ENCODE measurements around the gene ANKEF1. TPM values are rescaled to one million over a fixed set of nuclear protein-coding genes. Genes with fewer than 3 reads are reported as not detected.
A peak's percentile ranks its signal among the peaks of the same experiment; 100 is the strongest.

ANKEF1 gene
- total RNA-seq, 4 donors from 2014 or later: 0.87 to 2.4 (median 1.7) TPM

DNA sequence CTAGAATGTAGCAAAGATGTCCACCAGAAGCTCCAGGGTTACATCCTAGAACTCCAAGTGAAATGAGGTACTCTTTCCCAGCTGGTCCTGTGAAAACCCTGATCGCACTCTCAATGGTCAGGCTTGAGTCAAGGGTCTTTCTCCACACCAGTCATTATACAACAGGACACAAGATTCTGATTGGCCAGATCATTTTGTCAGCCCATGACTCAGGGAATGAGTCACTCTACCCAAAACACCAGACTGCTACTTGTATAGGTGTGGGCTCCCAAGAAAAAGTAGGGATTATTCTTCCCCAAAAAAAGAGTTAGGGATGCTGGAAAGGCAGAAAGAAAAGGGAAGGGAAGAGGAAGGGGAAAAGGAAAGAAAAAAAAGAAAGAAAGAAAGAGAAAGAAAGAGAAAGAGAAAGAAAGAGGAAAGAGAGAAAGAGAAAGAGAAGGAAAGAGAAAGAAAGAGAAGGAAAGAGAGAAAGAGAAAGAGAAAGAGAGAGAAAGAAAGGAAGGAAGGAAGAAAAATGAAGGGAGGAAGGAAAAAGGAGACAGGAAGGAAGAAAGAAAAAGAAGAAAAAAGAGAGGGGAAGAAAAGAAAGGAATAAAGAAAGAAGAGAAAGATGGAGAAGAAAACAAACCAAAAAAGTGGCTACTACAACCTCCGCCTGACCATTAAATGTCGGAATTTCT is 30.5 kb downstream of the ANKEF1 start:
- TF ChIP-seq POLR2A (IDR thresholded peaks at IDR 0.05): no peak
- TF ChIP-seq EP300 (IDR thresholded peaks at IDR 0.05): no peak
- TF ChIP-seq, protein P1, sequence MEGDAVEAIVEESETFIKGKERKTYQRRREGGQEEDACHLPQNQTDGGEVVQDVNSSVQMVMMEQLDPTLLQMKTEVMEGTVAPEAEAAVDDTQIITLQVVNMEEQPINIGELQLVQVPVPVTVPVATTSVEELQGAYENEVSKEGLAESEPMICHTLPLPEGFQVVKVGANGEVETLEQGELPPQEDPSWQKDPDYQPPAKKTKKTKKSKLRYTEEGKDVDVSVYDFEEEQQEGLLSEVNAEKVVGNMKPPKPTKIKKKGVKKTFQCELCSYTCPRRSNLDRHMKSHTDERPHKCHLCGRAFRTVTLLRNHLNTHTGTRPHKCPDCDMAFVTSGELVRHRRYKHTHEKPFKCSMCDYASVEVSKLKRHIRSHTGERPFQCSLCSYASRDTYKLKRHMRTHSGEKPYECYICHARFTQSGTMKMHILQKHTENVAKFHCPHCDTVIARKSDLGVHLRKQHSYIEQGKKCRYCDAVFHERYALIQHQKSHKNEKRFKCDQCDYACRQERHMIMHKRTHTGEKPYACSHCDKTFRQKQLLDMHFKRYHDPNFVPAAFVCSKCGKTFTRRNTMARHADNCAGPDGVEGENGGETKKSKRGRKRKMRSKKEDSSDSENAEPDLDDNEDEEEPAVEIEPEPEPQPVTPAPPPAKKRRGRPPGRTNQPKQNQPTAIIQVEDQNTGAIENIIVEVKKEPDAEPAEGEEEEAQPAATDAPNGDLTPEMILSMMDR (IDR thresholded peaks at IDR 0.05): no peak
- Histone ChIP-seq H3K27ac (no peak overlapping the region), H3K9me3 (no peaks in the 10 kb centered on the region), H3K36me3 (no peaks in the 10 kb centered on the region), H3K27me3 (peaks cover 0 to 7% of the 10 kb centered on the region in 2 donors), H3K4me1 (no peaks in the 10 kb centered on the region), H3K4me3 (no peak overlapping the region)
- 90 to 91% methylated on average over 3 of the region's 3 CpGs for WGBS, 2 donors
- no peak for DNase-seq (ENCODE audit: low spot score in 2 of 2)

DNA sequence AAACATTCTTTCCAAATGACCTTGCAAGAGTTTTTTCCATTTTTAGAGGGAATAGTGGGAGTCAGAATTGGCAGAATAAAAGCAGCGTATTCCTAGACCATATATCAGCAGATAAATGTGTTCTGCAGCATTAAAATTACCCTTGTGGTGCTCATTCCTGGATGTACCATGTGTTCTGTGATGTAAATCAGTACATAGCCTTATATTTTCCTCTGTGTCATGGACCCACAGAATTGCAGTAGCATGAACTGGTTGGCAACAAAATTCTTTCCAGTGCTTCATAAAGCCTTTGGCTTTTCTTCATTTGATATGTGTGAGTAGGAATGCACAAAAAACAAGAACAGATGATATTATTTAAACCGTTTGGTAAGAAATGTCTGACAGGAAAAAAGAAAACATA is 32.5 kb downstream of the ANKEF1 start:
- TF ChIP-seq EP300 (IDR thresholded peaks at IDR 0.05) (no peak), POLR2A (IDR thresholded peaks at IDR 0.05) (no peak)
- TF ChIP-seq, protein P1 (IDR thresholded peaks at IDR 0.05): no peak
- no peaks in the 10 kb centered on the region for H3K36me3 ChIP-seq
- no peak for DNase-seq (ENCODE audit: low spot score in 2 of 2)
- no peaks in the 10 kb centered on the region for H3K4me1 ChIP-seq
- peaks cover 0 to 7% of the 10 kb centered on the region in 2 donors for H3K27me3 ChIP-seq
- 51 to 56% methylated on average over 2 of the region's 2 CpGs for WGBS, 2 donors
- H3K9me3 ChIP-seq: no peaks in the 10 kb centered on the region
- no peak overlapping the region for H3K27ac ChIP-seq
- H3K4me3 ChIP-seq: no peak overlapping the region

DNA sequence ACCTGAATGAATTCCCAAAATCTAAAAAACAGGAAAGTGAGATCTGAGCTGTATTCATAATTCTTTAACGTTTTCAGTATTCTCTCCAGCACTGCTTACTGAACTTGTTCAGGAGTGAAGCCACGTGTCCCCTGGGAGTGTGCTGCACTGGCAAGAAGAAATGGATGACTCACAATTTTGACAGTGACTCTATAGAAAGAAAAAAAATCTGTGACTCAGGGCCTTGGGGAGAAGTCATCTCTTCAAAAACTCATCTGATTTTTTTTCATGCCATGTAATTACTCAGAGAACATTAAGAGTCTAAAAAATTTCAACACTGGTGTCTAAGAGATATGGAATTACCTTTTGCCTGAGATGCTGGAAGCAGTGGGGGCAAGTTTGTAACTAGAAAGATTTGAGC is 39.7 kb downstream of the ANKEF1 start:
- no peaks in the 10 kb centered on the region for H3K36me3 ChIP-seq
- whole genome bisulfite sequencing, 2 donors: 36 to 40% methylated on average over 2 of the region's 2 CpGs
- H3K27me3 ChIP-seq: no peaks in the 10 kb centered on the region
- H3K9me3 ChIP-seq: no peaks in the 10 kb centered on the region
- H3K4me3 ChIP-seq: no peak overlapping the region
- H3K4me1 ChIP-seq: peaks cover 0 to 7% (median 0%) of the 10 kb centered on the region in 4 donors
- TF ChIP-seq POLR2A (IDR thresholded peaks at IDR 0.05) (no peak), EP300 (IDR thresholded peaks at IDR 0.05) (peak in 1 of 2 donors; percentile 18)
- no peak overlapping the region for H3K27ac ChIP-seq
- peak; percentile 18 to 23 for DNase-seq (ENCODE audit: low spot score in 2 of 2)

DNA sequence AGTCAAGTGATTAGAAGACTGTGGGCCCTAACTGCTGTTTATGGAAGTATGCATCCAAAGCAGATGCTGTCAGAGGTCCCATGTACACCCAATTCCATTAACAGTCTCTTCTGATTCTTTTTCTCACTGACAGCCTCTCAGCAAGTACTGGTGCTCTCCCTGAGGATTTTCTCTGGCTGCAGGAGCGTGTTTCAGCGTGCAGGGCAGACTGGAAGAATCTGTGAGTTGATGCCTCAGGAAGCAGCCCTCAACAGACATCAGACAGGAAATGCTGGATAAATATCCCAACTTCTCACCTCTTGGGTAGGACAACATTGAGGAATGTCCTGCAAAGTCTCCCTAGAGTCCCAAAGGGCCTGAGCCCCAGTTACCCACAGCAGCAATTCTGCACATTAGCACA is 40.8 kb downstream of the ANKEF1 start:
- Histone ChIP-seq H3K27me3 (no peaks in the 10 kb centered on the region), H3K9me3 (no peaks in the 10 kb centered on the region), H3K4me3 (no peak overlapping the region), H3K4me1 (peaks cover 0 to 7% (median 0%) of the 10 kb centered on the region in 4 donors), H3K36me3 (no peaks in the 10 kb centered on the region), H3K27ac (peak overlapping the region in 1 of 4 donors; percentile 38)
- no peak for DNase-seq (ENCODE audit: low spot score in 2 of 2)
- TF ChIP-seq, protein P1 (IDR thresholded peaks at IDR 0.05): no peak
- no peak for TF ChIP-seq EP300 (IDR thresholded peaks at IDR 0.05)
- no peak for TF ChIP-seq POLR2A (IDR thresholded peaks at IDR 0.05)
- 38 to 54% methylated on average over 2 of the region's 2 CpGs for WGBS, 2 donors

DNA sequence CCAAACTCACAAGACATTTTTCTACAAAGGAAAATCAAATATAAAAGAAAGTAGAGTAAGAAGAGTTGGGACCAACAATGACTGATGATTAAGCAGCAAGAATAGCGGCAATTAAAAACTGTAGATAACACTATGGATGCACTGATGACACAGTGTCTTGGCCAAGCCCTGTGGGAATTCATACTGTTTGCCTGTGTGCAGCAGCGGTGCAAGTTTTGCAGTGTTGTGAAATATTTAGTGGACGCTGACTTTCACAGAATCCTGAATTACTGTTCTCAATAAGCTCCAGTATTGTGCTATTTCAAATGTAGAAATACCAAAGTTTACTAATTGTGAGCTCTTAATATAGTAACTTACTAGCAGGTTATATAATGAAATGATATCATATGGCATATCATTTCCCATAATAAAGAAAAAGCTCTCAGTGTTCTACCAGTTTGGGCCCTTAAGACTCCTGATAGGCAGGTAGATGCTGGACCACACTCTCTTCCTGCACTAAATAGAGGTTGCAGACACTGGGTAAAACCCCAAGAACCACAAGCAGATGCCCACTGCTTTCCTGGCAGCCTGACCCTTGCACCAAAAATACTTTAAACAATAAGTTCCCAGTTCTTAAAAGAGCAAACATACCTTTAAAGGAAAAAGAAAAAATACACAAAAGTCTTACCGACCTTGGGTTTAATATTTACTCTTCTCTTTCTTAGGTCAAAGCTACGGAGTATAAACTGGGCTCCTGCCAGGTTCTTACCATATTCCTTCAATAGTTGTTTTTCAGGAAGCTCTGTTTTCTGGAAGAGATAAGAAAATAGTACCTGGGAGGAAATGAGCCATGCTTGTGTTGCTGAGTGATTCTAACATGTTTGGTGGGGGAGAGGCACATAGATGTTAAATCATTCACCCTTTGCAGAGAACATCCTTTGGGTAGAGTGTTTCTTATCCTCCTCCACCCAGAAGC is 41.6 kb downstream of the ANKEF1 start:
- WGBS, 2 donors: 67 to 68% methylated on average over 5 of the region's 5 CpGs
- Histone ChIP-seq H3K27ac (peak overlapping the region in 1 of 4 donors; percentile 38), H3K9me3 (no peaks in the 10 kb centered on the region), H3K36me3 (no peaks in the 10 kb centered on the region), H3K4me3 (no peak overlapping the region), H3K4me1 (peaks cover 0 to 7% (median 0%) of the 10 kb centered on the region in 4 donors), H3K27me3 (no peaks in the 10 kb centered on the region)
- no peak for DNase-seq (ENCODE audit: low spot score in 2 of 2)
- TF ChIP-seq POLR2A (IDR thresholded peaks at IDR 0.05) (no peak), EP300 (IDR thresholded peaks at IDR 0.05) (peak in 1 of 2 donors; percentile 50)
